ENCODE results near the gene DOCK4. TPM values are rescaled to one million over a fixed set of nuclear protein-coding genes. Genes with fewer than 3 reads are reported as not detected.

Gene DOCK4
- total RNA-seq (2021; fragmentation: NEBNext Ultra II Directional; extraction: Animal tissue kit (Norgen Biotek cat#: 25700)) (23.6 and 26.9 TPM in 2 replicates), polyA plus RNA-seq (2011; rRNA removed) (5.1 and 6.2 TPM in 2 replicates), polyA minus RNA-seq (2011; rRNA and poly(A)+ RNA removed) (34.0 and 41.7 TPM in 2 replicates)
- 6.9 TPM for polyA plus RNA-seq (2011; cell fraction: cytosol; rRNA removed)
- polyA plus RNA-seq (2011; cell fraction: nucleus; rRNA removed): 11.4 TPM
- 6.3 to 9.0 TPM (median 7.3 TPM) in 4 replicates for polyA plus RNA-seq (2012, experiment 1 of 2)
- polyA plus RNA-seq (2012, experiment 2 of 2): 0.58 TPM
- 8.0 TPM for polyA plus RNA-seq (2013, experiment 1 of 2)
- polyA plus RNA-seq (2013, experiment 2 of 2): 9.6 TPM
- polyA minus RNA-seq (2011; cell fraction: cytosol; rRNA and poly(A)+ RNA removed): 10.5 TPM
- 72.2 TPM for polyA minus RNA-seq (2011; cell fraction: nucleus; rRNA and poly(A)+ RNA removed)
- long read RNA-seq, experiment 1, partial matches to known transcripts: 12 of 17 reads
- long read RNA-seq, experiment 1, other reads (novel, unspliced or antisense): 4 of 17 reads
- long read RNA-seq, experiment 2, partial matches to known transcripts: 0 of 2 reads
- long read RNA-seq, experiment 2, other reads (novel, unspliced or antisense): 2 of 2 reads

GRCh38 chr7:112206238-112206990 is at the start of gene DOCK4, which contains the start of gene ZNF277:
Gene DOCK4 (minus strand): TSS chr7:112206399. CDS start chr7:112206138, 261 bp downstream.
Gene ZNF277 (plus strand): TSS chr7:112206695. CDS start chr7:112206717, 22 bp downstream.
- peak; percentile 48 for FAIRE-seq
- H3K23ac ChIP-seq (ENCODE audit: insufficient read length): no peak within 1 kb of the TSS
- no peak within 1 kb of the TSS for H2AK5ac ChIP-seq (ENCODE audit: low read depth, low read length)
- no peaks in the 10 kb centered on the region for H3K9me3 ChIP-seq (ENCODE audit: insufficient read depth in 2 of 2, low read depth in 1 of 2, low read length in 1 of 2)
- H3K27ac ChIP-seq (ENCODE audit: low read depth, low read length): peak within 1 kb of the TSS; percentile 61; the same call in 1 of the 2 replicates
- ChIA-PET POLR2A (ENCODE audit: partially characterized antibody) (interaction anchor here (0.6 to 4.6 kb wide), 17 partner anchors 8 to 1004 kb away, joined by 3 to 29 read pairs (median 4); partner anchors contain the start of gene IFRD1), CTCF (ENCODE audit: partially characterized antibody) (interaction anchor here (0.8 to 1.5 kb wide), 4 partner anchors 8 to 443 kb away, joined by 3 read pairs; no protein-coding TSS in a partner anchor)
- DNase-seq (ENCODE audit: low read depth in 1 of 2, low spot score in 2 of 2): peak; percentile 94 to 99
- peak within 1 kb of the TSS; percentile 16 for H4K5ac ChIP-seq (ENCODE audit: insufficient read length, low read depth, low read length)
- peak within 1 kb of the TSS; percentile 47; the same call in 1 of the 2 replicates for H2BK5ac ChIP-seq (ENCODE audit: low read depth, low read length)
- no peak within 1 kb of the TSS for H3K4ac ChIP-seq (replicated peaks; ENCODE audit: insufficient read length, low read depth, low read length)
- no peak within 1 kb of the TSS for H2BK120ac ChIP-seq (replicated peaks; ENCODE audit: low read depth, low read length)
- H3K27me3 ChIP-seq (replicated peaks in 1 of 4; ENCODE audit: control insufficient read depth in 3 of 4, extremely low read depth in 1 of 4, insufficient read depth in 3 of 4, low read length in 3 of 4): no peaks in the 10 kb centered on the region; a peak in 1 of 7 replicates
- H3K9ac ChIP-seq (replicated peaks in 1 of 4; ENCODE audit: extremely low read depth in 1 of 4, low read depth in 3 of 4, low read length in 3 of 4): peak within 1 kb of the TSS; percentile 31 to 78 (median 76); a peak in 6 of 7 replicates
- peak within 1 kb of the TSS; percentile 55; the same call in 1 of the 2 replicates for H2BK12ac ChIP-seq (ENCODE audit: low read depth, low read length)
- peak within 1 kb of the TSS; percentile 51 for H4K91ac ChIP-seq (replicated peaks; ENCODE audit: insufficient read length, low read length)
- H2BK20ac ChIP-seq (ENCODE audit: low read length): no peak within 1 kb of the TSS
- H3K4me3 ChIP-seq (ENCODE audit: extremely low read depth in 1 of 4, insufficient read depth in 2 of 4, low read depth in 3 of 4, low read length in 4 of 4): peak within 1 kb of the TSS; percentile 93 to 99 (median 95)
- peaks cover 21% of the 10 kb centered on the region for H3K23me2 ChIP-seq (ENCODE audit: low read depth, low read length)
- H2BK15ac ChIP-seq (ENCODE audit: low read length): no peak within 1 kb of the TSS
- H3K79me2 ChIP-seq (ENCODE audit: control insufficient read depth in 1 of 2, insufficient read depth in 2 of 2, low read length in 2 of 2): peaks cover 5 to 68% of the 10 kb centered on the region in 2 experiments; a peak in 3 of 4 replicates
- H3K14ac ChIP-seq (ENCODE audit: insufficient read length): no peak within 1 kb of the TSS
- H2AFZ ChIP-seq (ENCODE audit: low read length): peak within 1 kb of the TSS; percentile 65; the same call in 1 of the 2 replicates
- H3K79me1 ChIP-seq (ENCODE audit: low read depth, low read length): peaks cover 3% of the 10 kb centered on the region; the same call in 1 of the 2 replicates
- H4K8ac ChIP-seq (ENCODE audit: extremely low read depth, insufficient read depth, low read length): peak within 1 kb of the TSS; percentile 93
- peaks cover 0 to 11% (median 8%) of the 10 kb centered on the region in 4 experiments; a peak in 5 of 7 replicates for H3K4me1 ChIP-seq (replicated peaks in 1 of 4; ENCODE audit: control insufficient read depth in 3 of 4, insufficient read depth in 4 of 4, low read length in 3 of 4)
- peak within 1 kb of the TSS; percentile 48 for H3K18ac ChIP-seq (ENCODE audit: extremely low read depth, low read length)
- 1% methylated on average over 52 of the region's 67 CpGs; no CpG with 5 or more reads in 1 of the 2 experiments for WGBS, 2 experiments (ENCODE audit: extremely low coverage in 1 of 2, insufficient coverage in 1 of 2, insufficient read length in 1 of 2, insufficient replicate concordance in 2 of 2, low coverage in 1 of 2, low lambda C conversion rate in 2 of 2, missing lambda C conversion rate in 1 of 2)
- H4K20me1 ChIP-seq (replicated peaks in 1 of 2; ENCODE audit: control insufficient read depth in 1 of 2, insufficient read depth in 2 of 2, low read length in 2 of 2): peaks cover 0 to 5% of the 10 kb centered on the region in 2 experiments
- peak within 1 kb of the TSS; percentile 83 to 99 for H3K4me2 ChIP-seq (ENCODE audit: insufficient read depth in 1 of 2, low read depth in 2 of 2, low read length in 2 of 2)
- no peaks in the 10 kb centered on the region for H3K36me3 ChIP-seq (ENCODE audit: control insufficient read depth in 2 of 4, insufficient read depth in 4 of 4, low read length in 3 of 4)
- H3K56ac ChIP-seq (replicated peaks; ENCODE audit: insufficient read length, low read depth, low read length): peak within 1 kb of the TSS; percentile 60
- TF ChIP-seq CEBPB (IDR thresholded peaks at IDR 0.05; ENCODE audit: low read depth, low read length) (no peak), SP4 (IDR thresholded peaks at IDR 0.05; ENCODE audit: low read length) (no peak; the same call in 1 of the 2 replicates), SAP30 (IDR thresholded peaks at IDR 0.05; ENCODE audit: insufficient read depth, insufficient replicate concordance, low read length) (no peak)

Data from H1 (cell line).